GM12873 (cell line): Measurements from ENCODE around the gene CGB8.
A peak's percentile ranks its signal among the peaks of the same experiment; 100 is the strongest.
"Not testable (repeated sequence)": the region's sequence is repeated elsewhere in the genome, so short reads cannot be mapped to it uniquely, and the experiment has no call there.

ENCODE experiments used
- CTCF ChIP-seq: IDR thresholded peaks from 2 replicates; pipeline ENCODE4 v1.5.1; 2012; ENCODE audit warnings: low read depth, mild to moderate bottlenecking, moderate library complexity, low read length, control low read depth; ENCODE audit not compliant: insufficient read depth; ENCODE audit errors: missing control alignments

The CGB8 gene

GRCh38 chr19:49049011-49049410, at the start of gene CGB8:
Gene CGB8, minus strand, starts transcription at chr19:49049111. Its CDS starts 372 bp downstream, at chr19:49048739.
- TF ChIP-seq CTCF = not testable (repeated sequence)

- TF ChIP-seq CTCF = peak; percentile 99
Observed at GRCh38 chr19:49097453-49098288, 48.8 kb upstream of the CGB8 start.

- no peak for TF ChIP-seq CTCF
Observed at GRCh38 chr19:49094505-49095482, 45.9 kb upstream of the CGB8 start.

- no peak for TF ChIP-seq CTCF
Observed at GRCh38 chr19:49092686-49093085, 43.8 kb upstream of the CGB8 start.

- TF ChIP-seq CTCF = no peak
Observed at GRCh38 chr19:49091391-49092038, 42.6 kb upstream of the CGB8 start.

GRCh38 chr19:49086296-49086695, 37.4 kb upstream of the CGB8 start:
- TF ChIP-seq CTCF = no peak
